GM13976 (cell line): Measurements from ENCODE around the gene PSMA2.

ENCODE experiments used
- DNase-seq: peaks from one replicate; pipeline ENCODE4 v3.0.0; 2012; ENCODE audit warnings: low spot score
- in situ Hi-C: fragments of 300-500 bp; cut with MboI; formaldehyde crosslinking; loops from one replicate; pipeline ENCODE4 v1.12.0; 2022; ENCODE audit warnings: low sequenced_read_pairs, mixed read lengths, inconsistent platforms; ENCODE audit not compliant: unreplicated experiment
- TF ChIP-seq, protein P1 (sequence below): IDR thresholded peaks from 2 replicates; pipeline ENCODE4 v1.5.1; 2012; ENCODE audit warnings: borderline replicate concordance, mild to moderate bottlenecking; ENCODE audit not compliant: insufficient read depth; ENCODE audit errors: extremely low read depth, missing control alignments, control extremely low read depth

PSMA2 gene

DNA sequence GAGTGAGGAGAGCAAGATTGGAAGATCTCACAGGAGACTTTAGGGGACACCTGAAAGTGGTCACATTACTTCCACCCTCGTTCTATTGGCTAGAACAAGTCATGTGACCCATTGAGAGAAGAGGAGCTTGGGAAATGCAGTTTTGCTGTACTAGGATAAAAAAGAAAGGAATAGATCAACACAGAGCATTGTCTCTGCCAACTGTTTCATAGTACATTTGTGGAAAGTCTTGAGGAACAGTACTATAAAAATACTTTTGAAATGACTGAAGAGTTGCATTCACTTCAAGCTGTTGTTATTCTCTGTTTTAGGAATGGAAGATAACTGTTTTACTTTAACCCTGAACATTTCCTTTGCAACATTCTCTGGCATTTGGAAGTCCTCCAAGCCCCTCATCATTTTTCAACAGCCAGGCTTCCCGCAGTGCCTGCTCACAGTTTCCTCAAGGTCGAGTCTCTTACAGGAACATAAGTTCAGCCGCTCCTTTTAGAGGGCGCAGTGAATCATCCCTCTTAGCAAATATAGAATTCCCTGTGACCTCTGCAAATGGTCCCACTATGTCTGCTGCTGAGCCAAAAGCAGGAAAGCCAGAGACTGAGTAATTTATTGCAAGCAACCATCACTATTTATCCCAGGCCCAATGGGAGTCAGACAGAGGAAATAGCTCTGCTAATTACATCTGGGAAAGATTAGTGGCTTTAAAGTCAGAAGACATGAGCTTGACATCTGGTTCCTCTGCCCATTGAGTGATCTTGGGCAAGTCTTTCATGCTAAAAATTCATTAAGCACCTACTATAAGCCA is 40.9 kb upstream of the PSMA2 start:
- TF ChIP-seq, protein P1, sequence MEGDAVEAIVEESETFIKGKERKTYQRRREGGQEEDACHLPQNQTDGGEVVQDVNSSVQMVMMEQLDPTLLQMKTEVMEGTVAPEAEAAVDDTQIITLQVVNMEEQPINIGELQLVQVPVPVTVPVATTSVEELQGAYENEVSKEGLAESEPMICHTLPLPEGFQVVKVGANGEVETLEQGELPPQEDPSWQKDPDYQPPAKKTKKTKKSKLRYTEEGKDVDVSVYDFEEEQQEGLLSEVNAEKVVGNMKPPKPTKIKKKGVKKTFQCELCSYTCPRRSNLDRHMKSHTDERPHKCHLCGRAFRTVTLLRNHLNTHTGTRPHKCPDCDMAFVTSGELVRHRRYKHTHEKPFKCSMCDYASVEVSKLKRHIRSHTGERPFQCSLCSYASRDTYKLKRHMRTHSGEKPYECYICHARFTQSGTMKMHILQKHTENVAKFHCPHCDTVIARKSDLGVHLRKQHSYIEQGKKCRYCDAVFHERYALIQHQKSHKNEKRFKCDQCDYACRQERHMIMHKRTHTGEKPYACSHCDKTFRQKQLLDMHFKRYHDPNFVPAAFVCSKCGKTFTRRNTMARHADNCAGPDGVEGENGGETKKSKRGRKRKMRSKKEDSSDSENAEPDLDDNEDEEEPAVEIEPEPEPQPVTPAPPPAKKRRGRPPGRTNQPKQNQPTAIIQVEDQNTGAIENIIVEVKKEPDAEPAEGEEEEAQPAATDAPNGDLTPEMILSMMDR: no peak
- in situ Hi-C loops: no loop called here
- no peak for DNase-seq

DNA sequence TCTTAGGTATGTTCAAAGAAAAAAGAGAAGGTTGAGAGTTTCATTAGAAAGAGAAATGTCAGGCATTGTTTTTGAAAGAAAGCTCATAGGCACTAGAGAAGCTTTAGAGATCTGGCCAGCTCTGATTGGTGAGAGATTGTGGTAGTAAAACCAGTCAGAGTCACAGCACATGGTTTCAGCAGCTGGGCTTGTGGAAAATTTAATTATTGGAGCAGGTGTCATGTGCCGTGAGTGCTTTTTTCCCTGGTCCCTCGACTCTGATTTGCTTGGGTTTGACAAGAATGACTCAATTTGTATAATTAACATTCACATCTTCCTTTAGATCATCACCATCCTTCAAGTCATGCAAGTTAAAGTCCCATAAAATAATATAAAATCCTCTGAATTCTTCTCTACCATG is 35.4 kb upstream of the PSMA2 start:
- no peak for DNase-seq
- TF ChIP-seq, protein P1: no peak
- in situ Hi-C loops: no loop called here

DNA sequence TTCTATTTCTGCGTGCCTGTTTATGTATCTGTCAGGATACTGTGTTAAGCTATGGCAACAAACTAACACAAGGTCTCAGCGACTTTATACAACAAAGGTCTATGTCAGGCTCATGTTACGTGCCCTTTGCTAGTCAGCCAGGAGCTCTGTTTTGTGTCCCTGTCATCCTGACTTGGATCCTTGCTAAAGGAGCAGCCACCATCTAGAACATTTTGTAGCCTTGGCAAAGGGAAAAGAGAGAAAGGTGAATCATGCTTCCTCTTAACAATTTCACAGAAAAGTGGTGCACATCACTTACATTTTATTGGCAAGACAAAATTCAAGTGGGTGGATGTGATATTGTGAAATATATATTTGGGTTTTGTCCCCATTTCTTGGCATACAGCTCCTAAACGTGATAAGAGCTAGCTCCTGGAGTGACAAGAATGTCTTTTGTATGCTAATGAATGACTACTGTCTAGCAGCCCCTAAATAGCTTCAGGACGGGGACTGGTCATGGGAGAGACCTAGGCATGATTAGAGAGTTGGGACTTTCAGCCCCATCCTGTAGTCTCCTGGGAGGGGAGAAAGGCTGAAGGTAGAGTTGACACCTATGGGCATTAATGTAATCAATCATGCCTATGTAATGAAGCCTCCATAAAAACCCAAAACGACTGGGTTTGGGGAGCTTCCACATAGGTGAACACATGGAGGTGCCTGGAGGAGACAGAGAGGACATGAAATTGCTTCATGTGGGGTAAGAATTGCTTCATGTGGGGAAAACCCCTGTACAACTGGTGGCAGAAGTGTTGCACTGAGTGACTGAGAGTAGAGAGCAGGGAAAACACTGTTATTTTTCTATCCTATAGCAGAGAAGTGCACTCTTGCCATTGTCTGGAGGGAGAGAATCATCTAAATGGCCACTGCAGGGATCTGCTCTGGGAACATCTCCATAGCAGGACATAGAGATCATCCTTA is 33.2 kb upstream of the PSMA2 start:
- no peak for DNase-seq
- TF ChIP-seq, protein P1: no peak
- in situ Hi-C loops: no loop called here

GRCh38 chr7:42964293-42964692 is 32.3 kb upstream of the PSMA2 start:
- in situ Hi-C loops: no loop called here
- DNase-seq: no peak
- TF ChIP-seq, protein P1: no peak

DNA sequence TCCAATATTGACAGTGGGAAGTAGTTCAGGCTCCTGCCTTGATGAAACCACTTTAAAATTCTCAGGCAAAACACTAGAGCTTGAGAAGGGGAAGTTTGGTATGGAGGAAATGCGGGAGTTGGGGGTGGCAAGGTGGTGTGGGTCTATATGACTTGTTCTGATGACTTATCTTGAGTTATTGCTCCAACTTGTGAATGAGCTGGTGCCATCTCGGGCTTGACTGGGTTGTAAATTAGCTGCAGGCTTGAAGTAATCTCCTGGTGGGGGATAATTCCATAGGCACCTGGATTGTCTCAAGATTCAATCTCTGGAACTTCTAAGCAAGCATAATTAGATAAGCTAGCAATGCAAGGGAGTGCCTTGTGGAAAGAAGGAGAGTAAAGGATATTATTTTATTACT is 29.2 kb upstream of the PSMA2 start:
- DNase-seq: no peak
- in situ Hi-C loops: no loop called here
- TF ChIP-seq, protein P1: no peak

- in situ Hi-C loops: no loop called here
- DNase-seq: no peak
- TF ChIP-seq, protein P1: no peak
Measured at GRCh38 chr7:42960762-42961161, 28.8 kb upstream of the PSMA2 start.
